ENCODE measurements around the gene EXOC3L4. TPM values are rescaled to one million over a fixed set of nuclear protein-coding genes. Genes with fewer than 3 reads are reported as not detected.

EXOC3L4 gene
- total and polyA plus RNA-seq, 8 donors, result 0.63 to 8.9 (median 1.3) TPM

DNA sequence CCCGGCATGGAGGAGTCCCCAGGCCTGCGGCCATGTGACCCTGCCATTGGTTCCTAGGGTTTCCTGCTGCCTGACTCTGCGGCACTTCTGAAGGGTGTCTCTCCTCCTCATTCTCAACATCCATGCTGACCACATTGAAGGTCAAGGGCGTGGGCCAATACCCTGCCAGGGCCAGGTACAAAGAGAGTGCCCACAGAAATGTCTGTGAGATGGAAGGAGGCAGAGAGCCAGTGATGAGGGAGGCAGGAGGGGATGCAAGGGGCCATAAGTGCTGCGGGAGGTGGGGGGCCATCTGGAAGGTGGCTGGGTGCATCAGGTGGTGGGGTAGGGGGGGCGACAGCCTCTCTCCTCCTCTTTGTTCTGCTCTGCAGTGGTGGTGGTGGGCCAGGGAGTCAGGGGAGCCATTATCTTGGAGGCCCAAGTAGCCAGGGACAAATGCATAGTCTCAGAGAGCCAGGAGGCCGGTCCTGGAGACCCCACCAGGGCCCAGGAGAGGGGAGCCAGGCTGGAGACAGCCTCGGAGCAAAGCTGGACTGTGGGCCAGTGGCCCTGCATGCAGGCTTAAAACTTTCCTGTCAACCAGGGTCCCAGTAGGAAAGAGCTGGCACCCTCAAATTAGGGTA lies 24.2 kb upstream of the EXOC3L4 start:
- peaks cover 0 to 8% (median 0%) of the 10 kb centered on the region in 3 donors for H3K4me1 ChIP-seq
- ATAC-seq, result no peak
- no peaks in the 10 kb centered on the region for H3K36me3 ChIP-seq
- H3K27ac ChIP-seq, result no peak overlapping the region
- TF ChIP-seq, protein P1, sequence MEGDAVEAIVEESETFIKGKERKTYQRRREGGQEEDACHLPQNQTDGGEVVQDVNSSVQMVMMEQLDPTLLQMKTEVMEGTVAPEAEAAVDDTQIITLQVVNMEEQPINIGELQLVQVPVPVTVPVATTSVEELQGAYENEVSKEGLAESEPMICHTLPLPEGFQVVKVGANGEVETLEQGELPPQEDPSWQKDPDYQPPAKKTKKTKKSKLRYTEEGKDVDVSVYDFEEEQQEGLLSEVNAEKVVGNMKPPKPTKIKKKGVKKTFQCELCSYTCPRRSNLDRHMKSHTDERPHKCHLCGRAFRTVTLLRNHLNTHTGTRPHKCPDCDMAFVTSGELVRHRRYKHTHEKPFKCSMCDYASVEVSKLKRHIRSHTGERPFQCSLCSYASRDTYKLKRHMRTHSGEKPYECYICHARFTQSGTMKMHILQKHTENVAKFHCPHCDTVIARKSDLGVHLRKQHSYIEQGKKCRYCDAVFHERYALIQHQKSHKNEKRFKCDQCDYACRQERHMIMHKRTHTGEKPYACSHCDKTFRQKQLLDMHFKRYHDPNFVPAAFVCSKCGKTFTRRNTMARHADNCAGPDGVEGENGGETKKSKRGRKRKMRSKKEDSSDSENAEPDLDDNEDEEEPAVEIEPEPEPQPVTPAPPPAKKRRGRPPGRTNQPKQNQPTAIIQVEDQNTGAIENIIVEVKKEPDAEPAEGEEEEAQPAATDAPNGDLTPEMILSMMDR (IDR thresholded peaks at IDR 0.05), result no peak
- no peaks in the 10 kb centered on the region for H3K27me3 ChIP-seq
- peak in 1 of 6 donors; percentile 39 for DNase-seq
- FAIRE-seq, result no peak
- no peak overlapping the region for H3K4me3 ChIP-seq
- WGBS, 2 donors, result 72 to 73% methylated on average over 8 of the region's 8 CpGs
- intact Hi-C loops (cut with DNase I), result no loop called here
- no peaks in the 10 kb centered on the region for H3K9me3 ChIP-seq

DNA sequence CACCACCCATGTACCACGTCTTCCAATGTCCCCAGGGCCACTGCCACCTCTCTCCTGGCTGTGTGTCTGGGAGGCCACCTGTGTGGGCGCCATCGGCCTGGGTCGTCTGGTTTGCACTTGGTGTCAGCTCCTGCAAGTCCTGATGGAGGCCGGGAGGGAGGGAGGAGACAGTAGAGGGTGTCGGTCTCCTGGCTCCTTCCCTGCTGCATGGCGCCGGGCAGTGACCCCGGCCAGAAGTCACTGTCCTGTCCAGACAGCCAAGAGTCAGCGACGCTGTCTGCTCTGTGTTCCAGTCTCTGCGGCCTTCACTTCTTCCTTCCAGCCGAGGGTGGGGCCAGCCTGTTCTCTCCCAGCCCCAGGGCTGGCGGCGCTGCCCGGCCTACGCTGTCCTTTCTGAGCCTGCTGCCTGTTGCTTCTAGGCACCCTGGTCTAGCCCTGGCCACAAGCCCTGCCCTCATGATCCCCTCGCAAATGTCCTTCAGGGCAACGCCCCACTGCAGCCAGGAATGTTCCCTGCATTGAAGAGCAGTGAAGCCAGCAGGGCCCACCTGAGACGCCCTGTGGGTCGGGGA lies 23.5 kb upstream of the EXOC3L4 start:
- H3K27ac ChIP-seq, result no peak overlapping the region
- intact Hi-C loops (cut with DNase I), result no loop called here
- H3K4me3 ChIP-seq, result no peak overlapping the region
- peaks cover 0 to 8% (median 0%) of the 10 kb centered on the region in 3 donors for H3K4me1 ChIP-seq
- no peaks in the 10 kb centered on the region for H3K36me3 ChIP-seq
- DNase-seq, result peak in 1 of 6 donors; percentile 67
- no peak for FAIRE-seq
- TF ChIP-seq, protein P1 (IDR thresholded peaks at IDR 0.05), result no peak
- H3K9me3 ChIP-seq, result no peaks in the 10 kb centered on the region
- no peaks in the 10 kb centered on the region for H3K27me3 ChIP-seq
- 80 to 81% methylated on average over 21 of the region's 21 CpGs for WGBS, 2 donors
- ATAC-seq, result no peak

DNA sequence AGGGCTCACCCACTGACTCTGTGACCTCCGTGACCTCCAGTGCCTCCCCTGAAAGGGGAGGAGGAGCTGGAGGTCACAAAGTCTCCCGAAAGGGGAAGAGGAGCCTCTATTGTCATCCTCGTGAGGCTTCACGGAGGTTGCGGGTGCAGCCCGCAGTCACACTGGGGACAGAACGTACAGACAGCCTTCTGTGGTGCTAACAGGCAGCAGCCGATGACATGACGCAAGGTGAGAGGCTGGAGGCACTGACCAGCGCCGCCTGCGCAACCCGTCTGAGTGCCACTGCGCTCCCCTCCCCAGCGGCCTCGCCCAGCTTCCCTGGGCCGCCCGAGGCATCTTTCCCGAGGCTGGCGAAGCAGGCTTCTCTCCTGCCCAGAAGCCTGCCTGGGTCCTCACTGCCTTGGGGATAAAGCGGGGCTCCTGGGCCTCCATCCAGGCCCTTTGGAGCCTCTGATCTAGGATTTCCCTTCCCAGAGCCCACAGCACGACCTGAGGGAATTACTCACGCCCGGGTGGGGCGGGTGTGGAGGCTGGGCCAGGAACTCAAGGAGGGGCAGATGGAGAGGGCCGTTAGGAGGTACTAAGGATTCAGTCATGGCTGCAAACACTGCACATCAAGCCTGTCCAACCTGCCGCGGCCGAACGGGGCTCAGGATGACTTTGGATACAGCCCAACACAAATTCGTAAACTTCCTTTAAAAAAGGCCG lies 22.8 kb upstream of the EXOC3L4 start:
- intact Hi-C loops (cut with DNase I), result no loop called here
- 78 to 81% methylated on average over 32 of the region's 32 CpGs for WGBS, 2 donors
- Histone ChIP-seq H3K9me3 (no peaks in the 10 kb centered on the region), H3K27me3 (no peaks in the 10 kb centered on the region), H3K4me3 (no peak overlapping the region), H3K36me3 (no peaks in the 10 kb centered on the region), H3K4me1 (peaks cover 0 to 8% (median 0%) of the 10 kb centered on the region in 3 donors), H3K27ac (no peak overlapping the region)
- TF ChIP-seq, protein P1 (IDR thresholded peaks at IDR 0.05), result no peak
- no peak for ATAC-seq
- FAIRE-seq, result no peak
- peak in 1 of 6 donors; percentile 62 for DNase-seq

DNA sequence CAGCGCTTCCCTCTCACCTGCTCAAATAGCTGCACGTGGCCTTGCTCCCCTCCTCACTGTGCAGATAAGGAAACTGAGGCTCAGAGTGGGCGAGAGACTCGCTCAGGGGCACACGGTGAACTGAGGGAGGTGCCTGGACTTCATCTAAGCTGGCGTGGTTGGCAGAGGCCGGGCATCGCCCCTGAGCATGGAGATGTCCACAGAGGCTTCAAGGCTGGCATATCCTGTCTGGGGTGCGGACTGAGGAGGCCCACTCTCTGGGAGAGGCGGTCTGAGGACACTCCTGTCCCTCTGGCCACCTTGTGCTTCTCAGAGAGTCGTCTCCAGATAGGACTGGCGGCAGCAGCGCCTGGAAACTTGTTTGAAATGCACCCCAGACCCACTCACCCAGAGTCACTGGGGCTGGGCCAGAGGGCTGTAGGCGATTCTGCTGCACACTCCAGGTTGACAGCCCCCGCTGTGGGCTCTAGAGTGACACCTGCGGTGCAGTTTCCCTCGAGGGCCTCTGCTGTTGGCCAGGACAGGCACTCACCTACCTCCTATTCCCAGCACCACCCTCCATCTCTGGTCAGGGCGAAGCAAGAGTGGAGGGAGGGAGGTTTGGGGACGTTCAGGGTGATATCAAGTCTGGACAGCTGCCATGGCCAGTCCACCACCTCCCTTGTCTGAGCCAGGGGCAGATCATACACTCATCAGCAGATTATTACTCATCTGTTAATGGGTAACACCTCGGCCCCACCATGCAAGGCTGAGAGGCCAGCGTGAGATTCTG lies 21.7 kb upstream of the EXOC3L4 start:
- Histone ChIP-seq H3K9me3 (no peaks in the 10 kb centered on the region), H3K27me3 (no peaks in the 10 kb centered on the region), H3K36me3 (no peaks in the 10 kb centered on the region), H3K27ac (peak overlapping the region in 3 of 4 donors; percentile 13 to 70 (median 69)), H3K4me1 (peaks cover 0 to 8% (median 0%) of the 10 kb centered on the region in 3 donors), H3K4me3 (no peak overlapping the region)
- TF ChIP-seq, protein P1 (IDR thresholded peaks at IDR 0.05), result no peak
- peak in 3 of 6 donors; percentile 44 to 69 (median 54) for DNase-seq
- FAIRE-seq, result no peak
- peak; percentile 16 to 54 (median 41) for ATAC-seq
- intact Hi-C loops (cut with DNase I), result no loop called here
- 58 to 62% methylated on average over 21 of the region's 21 CpGs for WGBS, 2 donors

Data from pancreas (tissue), 10 donors.